ENCODE measurements around the gene HAPLN2.
A peak's percentile ranks its signal among the peaks of the same experiment; 100 is the strongest.

Gene HAPLN2

GRCh38 chr1:156644640-156645039, 25.4 kb downstream of the HAPLN2 start:
- DNase-seq (ENCODE audit: low read depth in 2 of 2) = no peak

- DNase-seq (ENCODE audit: low read depth in 2 of 2) = no peak
Measured at GRCh38 chr1:156645056-156645455, 25.8 kb downstream of the HAPLN2 start.

- DNase-seq (ENCODE audit: low read depth in 2 of 2) = no peak
Measured at GRCh38 chr1:156645666-156646065, 26.5 kb downstream of the HAPLN2 start.

GRCh38 chr1:156646738-156647211, 27.6 kb downstream of the HAPLN2 start:
- DNase-seq (ENCODE audit: low read depth in 2 of 2) = no peak

- no peak for DNase-seq (ENCODE audit: low read depth in 2 of 2)
Measured at GRCh38 chr1:156647351-156647750, 28.1 kb downstream of the HAPLN2 start.

DNA sequence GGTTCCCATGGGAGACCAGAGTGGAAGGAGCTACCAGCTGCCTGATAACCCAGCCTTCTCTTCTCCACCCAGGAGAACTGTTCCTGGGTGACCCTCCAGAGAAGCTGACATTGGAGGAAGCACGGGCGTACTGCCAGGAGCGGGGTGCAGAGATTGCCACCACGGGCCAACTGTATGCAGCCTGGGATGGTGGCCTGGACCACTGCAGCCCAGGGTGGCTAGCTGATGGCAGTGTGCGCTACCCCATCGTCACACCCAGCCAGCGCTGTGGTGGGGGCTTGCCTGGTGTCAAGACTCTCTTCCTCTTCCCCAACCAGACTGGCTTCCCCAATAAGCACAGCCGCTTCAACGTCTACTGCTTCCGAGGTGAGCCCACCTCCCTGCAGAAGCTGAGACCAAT, 29.3 kb downstream of the HAPLN2 start:
- no peak for DNase-seq (ENCODE audit: low read depth in 2 of 2)

GRCh38 chr1:156648951-156649350, 29.7 kb downstream of the HAPLN2 start:
- no peak for DNase-seq (ENCODE audit: low read depth in 2 of 2)

DNA sequence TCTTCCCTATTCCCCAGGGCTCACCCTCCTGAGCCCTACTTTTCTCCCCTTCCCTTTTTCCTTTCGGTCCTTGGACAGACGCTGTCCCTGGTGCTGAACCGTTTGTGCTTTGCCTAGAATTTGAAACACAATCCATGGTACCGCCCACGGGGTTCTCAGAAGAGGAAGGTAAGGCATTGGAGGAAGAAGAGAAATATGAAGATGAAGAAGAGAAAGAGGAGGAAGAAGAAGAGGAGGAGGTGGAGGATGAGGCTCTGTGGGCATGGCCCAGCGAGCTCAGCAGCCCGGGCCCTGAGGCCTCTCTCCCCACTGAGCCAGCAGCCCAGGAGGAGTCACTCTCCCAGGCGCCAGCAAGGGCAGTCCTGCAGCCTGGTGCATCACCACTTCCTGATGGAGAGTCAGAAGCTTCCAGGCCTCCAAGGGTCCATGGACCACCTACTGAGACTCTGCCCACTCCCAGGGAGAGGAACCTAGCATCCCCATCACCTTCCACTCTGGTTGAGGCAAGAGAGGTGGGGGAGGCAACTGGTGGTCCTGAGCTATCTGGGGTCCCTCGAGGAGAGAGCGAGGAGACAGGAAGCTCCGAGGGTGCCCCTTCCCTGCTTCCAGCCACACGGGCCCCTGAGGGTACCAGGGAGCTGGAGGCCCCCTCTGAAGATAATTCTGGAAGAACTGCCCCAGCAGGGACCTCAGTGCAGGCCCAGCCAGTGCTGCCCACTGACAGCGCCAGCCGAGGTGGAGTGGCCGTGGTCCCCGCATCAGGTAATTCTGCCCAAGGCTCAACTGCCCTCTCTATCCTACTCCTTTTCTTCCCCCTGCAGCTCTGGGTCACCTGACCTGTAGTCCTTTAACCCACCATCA, 33.1 kb downstream of the HAPLN2 start:
- DNase-seq (ENCODE audit: low read depth in 2 of 2) = no peak

- no peak for DNase-seq (ENCODE audit: low read depth in 2 of 2)
Measured at GRCh38 chr1:156652992-156653355, 33.8 kb downstream of the HAPLN2 start.

GRCh38 chr1:156654700-156655099, 35.5 kb downstream of the HAPLN2 start:
- no peak for DNase-seq (ENCODE audit: low read depth in 2 of 2)

- no peak for DNase-seq (ENCODE audit: low read depth in 2 of 2)
Measured at GRCh38 chr1:156655151-156655903, 36.1 kb downstream of the HAPLN2 start.

- DNase-seq (ENCODE audit: low read depth in 2 of 2) = no peak
Measured at GRCh38 chr1:156655904-156656516, 36.8 kb downstream of the HAPLN2 start.

DNA sequence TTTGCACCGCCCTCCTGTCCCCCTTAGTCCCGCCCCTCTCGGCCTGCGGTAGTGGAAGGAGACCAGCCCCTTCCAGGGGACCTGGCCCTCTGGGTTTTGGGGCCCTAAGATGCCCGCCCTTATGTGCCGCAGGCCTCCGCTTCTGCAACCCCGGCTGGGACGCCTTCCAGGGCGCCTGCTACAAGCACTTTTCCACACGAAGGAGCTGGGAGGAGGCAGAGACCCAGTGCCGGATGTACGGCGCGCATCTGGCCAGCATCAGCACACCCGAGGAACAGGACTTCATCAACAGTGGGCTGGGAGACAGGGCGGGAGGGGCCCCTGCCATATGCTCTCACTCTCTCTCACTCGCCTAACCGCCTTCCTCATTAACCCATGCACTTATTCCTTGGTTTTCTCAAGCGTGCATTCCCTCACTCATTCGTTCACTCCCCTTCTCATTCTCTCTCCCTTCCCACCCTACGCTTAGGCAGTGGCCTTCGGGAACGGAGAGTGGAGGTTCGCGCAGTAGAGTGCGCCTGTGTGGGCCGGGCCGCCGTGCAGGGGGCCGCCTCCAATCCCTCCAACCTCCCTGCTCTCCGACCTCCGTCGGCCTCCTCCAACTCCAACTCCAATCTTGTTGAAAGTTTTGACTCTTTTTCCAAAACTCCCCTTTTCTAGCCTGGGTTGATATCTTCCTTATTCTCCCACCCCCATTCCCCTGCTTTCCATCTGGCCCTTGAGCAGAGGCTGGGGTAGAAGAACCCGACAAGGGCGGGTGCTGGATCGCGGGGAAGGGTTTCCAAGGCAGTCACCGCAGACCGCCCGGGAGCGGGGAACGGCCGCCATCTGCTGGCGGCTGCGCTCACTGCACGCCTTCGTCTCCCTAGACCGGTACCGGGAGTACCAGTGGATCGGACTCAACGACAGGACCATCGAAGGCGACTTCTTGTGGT, 37.9 kb downstream of the HAPLN2 start:
- peak; percentile 53 to 70 for DNase-seq (ENCODE audit: low read depth in 2 of 2)

- no peak for DNase-seq (ENCODE audit: low read depth in 2 of 2)
Measured at GRCh38 chr1:156657741-156658319, 38.6 kb downstream of the HAPLN2 start.

- no peak for DNase-seq (ENCODE audit: low read depth in 2 of 2)
Measured at GRCh38 chr1:156658496-156658895, 39.3 kb downstream of the HAPLN2 start.

DNA sequence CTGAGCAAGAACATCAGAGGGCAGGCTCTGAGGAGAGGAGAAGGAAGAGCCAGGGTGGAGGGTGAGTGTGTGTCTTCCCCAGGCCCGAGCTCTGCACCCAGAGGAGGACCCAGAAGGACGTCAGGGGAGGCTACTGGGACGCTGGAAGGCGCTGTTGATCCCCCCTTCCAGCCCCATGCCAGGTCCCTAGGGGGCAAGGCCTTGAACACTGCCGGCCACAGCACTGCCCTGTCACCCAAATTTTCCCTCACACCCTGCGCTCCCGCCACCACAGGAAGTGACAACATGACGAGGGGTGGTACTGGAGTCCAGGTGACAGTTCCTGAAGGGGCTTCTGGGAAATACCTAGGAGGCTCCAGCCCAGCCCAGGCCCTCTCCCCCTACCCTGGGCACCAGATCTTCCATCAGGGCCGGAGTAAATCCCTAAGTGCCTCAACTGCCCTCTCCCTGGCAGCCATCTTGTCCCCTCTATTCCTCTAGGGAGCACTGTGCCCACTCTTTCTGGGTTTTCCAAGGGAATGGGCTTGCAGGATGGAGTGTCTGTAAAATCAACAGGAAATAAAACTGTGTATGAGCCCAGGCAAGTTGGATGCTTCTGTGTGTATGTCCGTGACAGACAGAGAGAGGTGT, 39.8 kb downstream of the HAPLN2 start:
- DNase-seq (ENCODE audit: low read depth in 2 of 2) = no peak

- DNase-seq (ENCODE audit: low read depth in 2 of 2) = no peak
Measured at GRCh38 chr1:156659661-156659987, 40.4 kb downstream of the HAPLN2 start.

GRCh38 chr1:156659988-156660751, 41.0 kb downstream of the HAPLN2 start:
- DNase-seq (ENCODE audit: low read depth in 2 of 2) = peak; percentile 75 to 89

DNA sequence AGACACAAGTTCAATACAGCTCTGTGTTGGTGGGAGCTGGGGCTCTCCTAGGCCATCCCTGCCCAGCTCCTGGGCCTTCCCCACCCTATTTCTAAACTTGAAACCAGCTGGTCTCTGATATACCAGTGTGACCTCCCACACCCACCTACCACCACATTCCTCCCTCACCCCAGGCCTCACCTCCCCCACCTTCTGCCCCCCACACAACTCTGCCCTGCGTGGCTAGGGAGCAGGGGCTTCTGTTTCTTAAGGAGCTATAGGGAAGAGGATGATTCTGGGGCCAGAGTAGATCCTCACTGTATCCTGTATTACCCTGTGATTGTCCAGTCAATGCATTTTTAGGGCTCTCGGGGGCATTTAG, 41.5 kb downstream of the HAPLN2 start:
- no peak for DNase-seq (ENCODE audit: low read depth in 2 of 2)
